Hematopoietic multipotent progenitor cell treated with erythropoietin and hydrocortisone succinate and interleukin-3 and kit ligand, for 8 days (in vitro differentiated cells): ENCODE results near the gene RCOR3.
"Not testable (repeated sequence)": the region's sequence is repeated elsewhere in the genome, so short reads cannot be mapped to it uniquely, and the experiment has no call there.

Experiments
- DNase-seq: peaks from one replicate; pipeline ENCODE4 v3.0.0-alpha.2; 2015

RCOR3 gene

DNA sequence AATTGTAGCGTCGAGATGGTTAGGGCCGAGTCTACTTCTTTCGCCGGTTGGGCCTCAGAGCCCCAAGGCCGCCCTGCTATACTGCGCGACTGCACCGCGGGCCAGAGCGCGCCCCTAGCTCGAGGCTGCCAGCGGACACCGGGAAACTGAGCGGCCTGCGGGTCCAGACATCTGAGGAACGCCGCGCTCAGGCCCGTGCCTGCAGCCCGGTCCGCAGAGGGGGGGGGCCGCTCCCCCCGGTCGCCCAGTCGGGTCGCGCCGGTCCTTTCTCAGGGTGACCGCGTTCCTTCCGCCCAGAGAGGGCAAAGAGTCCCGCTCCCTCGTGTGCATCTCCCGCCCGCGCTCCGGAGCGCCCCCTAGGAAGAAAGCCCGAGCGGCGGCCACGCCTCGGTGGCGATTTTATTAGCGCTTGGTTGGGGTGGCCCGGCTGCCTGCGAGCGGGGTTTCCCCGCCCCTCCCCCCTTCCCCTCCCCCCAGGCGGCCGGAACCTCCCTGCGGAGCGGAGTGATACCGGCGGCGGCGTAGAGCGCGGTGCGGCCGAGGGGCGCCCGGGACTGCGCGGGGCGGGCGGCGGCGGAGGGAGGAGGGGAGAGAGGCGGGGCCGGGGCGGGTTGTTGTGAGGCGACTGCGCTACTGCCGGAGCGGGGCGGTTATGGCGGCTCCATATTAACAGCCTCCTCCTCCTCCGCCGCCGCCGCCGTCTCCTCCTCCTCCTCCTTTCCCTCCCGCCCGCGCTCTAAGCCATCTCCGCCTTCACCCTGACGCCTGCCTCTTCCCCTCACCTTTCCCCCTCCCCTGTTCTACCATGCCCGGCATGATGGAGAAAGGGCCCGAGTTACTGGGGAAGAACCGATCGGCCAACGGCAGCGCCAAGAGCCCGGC, at the start of gene RCOR3:
RCOR3 (plus strand) TSS at position 611 of the 882 bp plus-strand sequence; CDS start at position 806, 195 bp downstream.
- peak; percentile 90 for DNase-seq

- no peak for DNase-seq
These were observed 49.1 kb upstream of the RCOR3 start for GRCh38 chr1:211210052-211210451.

- DNase-seq: no peak
These were observed 48.2 kb upstream of the RCOR3 start for GRCh38 chr1:211210965-211211364.

- DNase-seq: no peak
These were observed 45.5 kb upstream of the RCOR3 start for GRCh38 chr1:211213702-211214101.

GRCh38 chr1:211215577-211215976, 43.6 kb upstream of the RCOR3 start:
- DNase-seq: no peak

- DNase-seq: no peak
These were observed 41.8 kb upstream of the RCOR3 start for GRCh38 chr1:211217392-211217791.

GRCh38 chr1:211222469-211223234, 36.5 kb upstream of the RCOR3 start:
- DNase-seq: not testable (repeated sequence)

- not testable (repeated sequence) for DNase-seq
These were observed 30.4 kb upstream of the RCOR3 start for GRCh38 chr1:211228573-211229364.

GRCh38 chr1:211229365-211229759, 29.8 kb upstream of the RCOR3 start:
- no peak for DNase-seq

- no peak for DNase-seq
These were observed 27.3 kb upstream of the RCOR3 start for GRCh38 chr1:211231873-211232272.

DNA sequence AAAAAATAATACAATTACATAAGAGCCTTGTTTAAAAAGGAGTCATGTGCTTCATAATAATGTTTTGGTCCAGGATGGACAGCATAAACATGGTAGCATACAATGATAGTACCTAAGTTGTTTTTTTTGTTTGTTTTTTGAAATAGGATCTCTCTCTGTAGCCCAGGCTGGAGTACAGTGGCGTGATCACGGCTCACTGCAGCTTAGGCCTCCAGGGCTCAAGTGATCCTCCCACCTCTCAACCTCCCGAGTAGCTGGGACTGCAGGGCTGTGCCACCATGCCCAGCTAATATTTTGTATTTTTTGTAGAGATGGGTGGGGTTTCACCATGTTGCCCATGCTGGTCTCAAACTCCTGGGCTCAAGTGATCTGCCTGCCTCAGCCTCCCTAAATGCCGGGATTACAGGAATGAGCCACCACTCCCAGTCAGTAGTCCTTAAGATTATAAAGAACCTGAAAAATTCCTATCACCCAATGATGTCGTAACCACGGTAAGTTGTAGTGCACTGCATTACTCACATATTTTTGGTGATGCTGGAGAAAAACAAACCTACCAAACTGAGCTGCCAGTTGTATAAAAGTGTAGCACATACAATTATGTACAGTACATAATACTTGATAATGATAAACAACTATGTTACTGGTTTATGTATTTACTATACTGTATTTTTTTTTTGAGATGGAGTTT, 22.4 kb upstream of the RCOR3 start:
- no peak for DNase-seq

- DNase-seq: no peak
These were observed 21.6 kb upstream of the RCOR3 start for GRCh38 chr1:211237579-211237978.

- not testable (repeated sequence) for DNase-seq
These were observed 18.6 kb upstream of the RCOR3 start for GRCh38 chr1:211240567-211240966.

- no peak for DNase-seq
These were observed 18.1 kb upstream of the RCOR3 start for GRCh38 chr1:211241071-211241470.

GRCh38 chr1:211243639-211244038, 15.5 kb upstream of the RCOR3 start:
- not testable (repeated sequence) for DNase-seq

DNA sequence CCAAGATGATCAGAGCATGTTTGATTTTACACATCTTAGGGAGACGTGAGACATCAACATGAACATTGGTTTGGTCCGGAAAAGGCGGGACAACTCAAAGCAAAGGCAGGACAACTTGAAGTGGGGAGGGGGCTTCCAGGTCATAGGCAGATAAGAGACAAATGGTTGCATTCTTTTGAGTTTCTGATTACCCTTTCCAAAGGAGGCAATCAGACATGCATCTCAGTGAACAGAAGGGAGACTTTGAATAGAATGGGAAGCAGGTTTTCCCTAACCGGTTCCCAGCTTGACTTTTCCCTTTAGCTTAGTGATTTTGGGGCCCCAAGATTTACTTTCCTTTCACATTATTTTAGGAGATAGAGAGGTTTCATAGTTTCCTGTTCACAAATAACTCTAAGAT, 12.6 kb upstream of the RCOR3 start:
- not testable (repeated sequence) for DNase-seq

DNA sequence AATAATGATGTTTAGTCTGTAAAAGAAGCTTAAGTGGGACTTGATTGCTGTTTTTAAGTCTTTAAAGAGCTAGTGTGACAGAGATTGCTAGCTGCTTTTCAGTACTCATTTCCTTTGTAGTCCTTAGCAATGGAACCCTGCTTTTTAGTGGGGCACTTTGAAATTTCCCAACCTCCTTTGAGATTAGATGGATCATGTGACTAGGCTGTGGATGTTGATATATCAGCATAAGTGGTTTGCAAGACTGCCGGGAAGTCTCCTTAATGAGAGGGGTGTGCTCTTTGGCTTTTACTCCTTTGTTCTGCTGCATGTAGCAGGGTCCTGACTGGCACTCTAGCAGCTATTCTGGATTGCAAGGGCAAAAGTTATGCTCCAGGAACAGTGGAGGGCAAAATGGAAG, 11.2 kb upstream of the RCOR3 start:
- peak; percentile 43 for DNase-seq

DNA sequence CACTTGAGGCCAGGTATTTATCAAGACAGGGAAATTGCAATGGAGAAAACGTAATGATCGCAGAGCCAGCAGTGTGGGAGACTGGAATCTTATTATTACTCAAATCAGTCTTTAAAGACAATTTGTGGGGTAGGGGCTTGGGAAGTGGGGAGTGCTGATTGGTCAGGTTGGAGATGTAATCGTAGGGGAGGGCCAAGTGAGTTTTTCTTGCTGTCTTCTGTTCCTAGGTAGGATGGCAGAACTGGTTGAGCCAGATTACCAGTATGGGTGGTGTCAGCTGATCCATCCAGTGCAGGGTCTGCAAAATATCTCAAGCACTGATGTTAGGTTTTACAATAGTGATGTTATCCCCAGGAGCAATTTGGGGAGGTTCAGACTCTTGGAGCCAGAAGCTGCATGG, 9.6 kb upstream of the RCOR3 start:
- not testable (repeated sequence) for DNase-seq

- no peak for DNase-seq
These were observed 1.3 kb upstream of the RCOR3 start for GRCh38 chr1:211257826-211258225.

GRCh38 chr1:211258310-211258755, 833 bp upstream of the RCOR3 start:
- peak; percentile 87 for DNase-seq

GRCh38 chr1:211259638-211260126, 516 bp downstream of the RCOR3 start:
- DNase-seq: peak; percentile 66
